GM19025 (cell line): ENCODE measurements around the gene TNFRSF9.
"Not testable (repeated sequence)": the region's sequence is repeated elsewhere in the genome, so short reads cannot be mapped to it uniquely, and the experiment has no call there.

Experiments used
- ATAC-seq: cut with Tn5 transposase; IDR thresholded peaks from one replicate; pipeline ENCODE4 v1.9.1; 2021; ENCODE audit warnings: mild to moderate bottlenecking, low read depth, moderate library complexity; ENCODE audit not compliant: unreplicated experiment

The TNFRSF9 gene

DNA sequence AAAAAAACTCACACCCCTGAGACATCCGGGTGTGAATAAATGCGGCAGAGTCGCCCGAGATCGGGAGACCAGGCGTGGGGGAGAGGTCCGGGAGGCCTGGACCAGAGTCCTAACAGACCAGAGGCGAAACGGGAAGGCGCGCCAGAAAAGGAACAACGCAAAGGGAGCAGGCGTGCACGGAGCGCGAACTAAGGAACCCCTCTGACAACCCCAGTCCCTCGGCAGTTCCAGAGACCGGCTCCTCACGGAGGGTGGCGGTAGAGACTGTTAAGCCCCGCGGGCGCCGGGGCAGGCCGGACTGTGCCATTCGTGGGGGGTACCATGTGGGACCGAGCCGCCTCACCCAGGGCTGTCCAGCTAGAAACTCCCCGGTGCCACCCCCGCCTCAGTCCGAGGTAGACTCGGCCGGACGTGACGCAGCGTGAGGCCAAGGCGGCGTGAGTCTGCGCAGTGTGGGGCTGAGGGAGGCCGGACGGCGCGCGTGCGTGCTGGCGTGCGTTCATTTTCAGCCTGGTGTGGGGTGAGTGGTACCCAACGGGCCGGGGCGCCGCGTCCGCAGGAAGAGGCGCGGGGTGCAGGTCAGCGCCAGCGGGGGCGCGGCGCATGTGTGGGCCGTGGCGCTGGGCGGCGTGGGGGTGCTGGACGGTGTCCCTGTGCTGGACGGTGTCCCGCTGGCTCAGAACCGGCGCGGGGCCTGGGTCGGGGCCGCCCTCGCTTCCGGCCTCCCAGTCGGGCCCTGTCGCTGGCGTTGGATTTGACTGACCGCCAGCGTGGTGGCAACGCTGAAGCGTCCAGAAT lies 20.8 kb upstream of the TNFRSF9 start, which contains the start of gene PARK7:
PARK7 (plus strand) TSS at position 496 of the 798 bp plus-strand sequence. CDS start 1,075 bp downstream, outside the sequence.
- peak; percentile 93 for ATAC-seq

- no peak for ATAC-seq
These were observed 20.2 kb upstream of the TNFRSF9 start for GRCh38 chr1:7960867-7961215.

DNA sequence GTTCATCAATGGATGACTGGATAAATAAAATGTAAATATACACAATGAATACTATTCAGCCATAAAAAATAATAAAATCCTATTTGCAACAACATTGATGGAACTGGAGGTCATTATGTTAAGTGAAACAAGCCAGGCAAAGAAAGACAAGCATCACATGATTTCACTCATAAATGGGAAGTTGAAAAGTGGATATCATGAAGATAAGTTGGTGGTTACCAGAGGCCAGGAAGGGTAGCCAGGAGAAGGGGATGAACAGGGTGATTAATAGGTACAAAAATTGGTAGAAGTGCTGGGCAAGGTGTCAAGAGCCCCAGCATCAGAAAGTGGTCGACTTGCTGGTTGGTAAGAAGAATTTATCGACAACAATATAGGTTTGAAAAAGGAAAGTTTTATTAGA lies 19.5 kb upstream of the TNFRSF9 start:
- no peak for ATAC-seq

GRCh38 chr1:7956218-7957032 lies 15.8 kb upstream of the TNFRSF9 start:
- ATAC-seq = no peak

- no peak for ATAC-seq
These were observed 14.0 kb upstream of the TNFRSF9 start for GRCh38 chr1:7954683-7955082.

- peak; percentile 94 for ATAC-seq
These were observed 13.4 kb upstream of the TNFRSF9 start for GRCh38 chr1:7953850-7954609.

DNA sequence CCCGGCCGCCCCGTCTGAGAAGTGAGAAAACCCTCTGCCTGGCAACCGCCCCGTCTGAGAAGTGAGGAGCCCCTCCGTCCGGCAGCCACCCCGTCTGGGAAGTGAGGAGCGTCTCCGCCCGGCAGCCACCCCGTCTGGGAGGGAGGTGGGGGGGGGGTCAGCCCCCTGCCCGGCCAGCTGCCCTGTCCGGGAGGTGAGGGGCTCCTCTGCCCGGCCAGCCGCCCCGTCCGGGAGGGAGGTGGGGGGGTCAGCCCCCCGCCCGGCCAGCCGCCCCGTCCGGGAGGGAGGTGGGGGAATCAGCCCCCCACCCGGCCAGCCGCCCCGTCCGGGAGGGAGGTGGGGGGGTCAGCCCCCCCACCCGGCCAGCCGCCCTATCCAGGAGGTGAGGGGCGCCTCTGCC lies 12.2 kb upstream of the TNFRSF9 start:
- not testable (repeated sequence) for ATAC-seq

GRCh38 chr1:7948960-7949359 lies 8.3 kb upstream of the TNFRSF9 start:
- no peak for ATAC-seq

GRCh38 chr1:7943251-7943650 lies 2.6 kb upstream of the TNFRSF9 start:
- ATAC-seq = no peak

- no peak for ATAC-seq
These were observed 1.7 kb upstream of the TNFRSF9 start for GRCh38 chr1:7942214-7942921.

GRCh38 chr1:7941437-7941793 lies 776 bp upstream of the TNFRSF9 start:
- ATAC-seq = no peak

DNA sequence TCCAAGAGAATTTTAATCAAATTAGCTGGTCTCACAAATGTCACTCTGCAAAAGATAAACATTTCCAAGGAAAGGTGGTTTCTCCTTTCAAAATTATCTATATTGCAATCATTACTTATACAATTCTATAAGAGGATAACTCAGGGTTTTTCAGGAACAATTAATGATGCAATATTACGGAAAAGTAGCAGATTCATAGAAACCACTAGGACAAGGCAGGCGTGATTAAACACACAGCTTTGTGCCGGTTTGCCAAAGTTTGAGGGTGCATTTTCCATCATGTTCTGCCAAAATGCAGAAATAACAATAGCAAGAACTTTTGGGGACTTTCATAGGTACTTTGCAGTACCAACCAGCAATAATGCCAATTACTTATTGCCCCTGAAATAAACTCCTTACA lies 605 bp downstream of the TNFRSF9 start:
- ATAC-seq = no peak

- ATAC-seq = no peak
These were observed 2.6 kb downstream of the TNFRSF9 start for GRCh38 chr1:7938070-7938469.

DNA sequence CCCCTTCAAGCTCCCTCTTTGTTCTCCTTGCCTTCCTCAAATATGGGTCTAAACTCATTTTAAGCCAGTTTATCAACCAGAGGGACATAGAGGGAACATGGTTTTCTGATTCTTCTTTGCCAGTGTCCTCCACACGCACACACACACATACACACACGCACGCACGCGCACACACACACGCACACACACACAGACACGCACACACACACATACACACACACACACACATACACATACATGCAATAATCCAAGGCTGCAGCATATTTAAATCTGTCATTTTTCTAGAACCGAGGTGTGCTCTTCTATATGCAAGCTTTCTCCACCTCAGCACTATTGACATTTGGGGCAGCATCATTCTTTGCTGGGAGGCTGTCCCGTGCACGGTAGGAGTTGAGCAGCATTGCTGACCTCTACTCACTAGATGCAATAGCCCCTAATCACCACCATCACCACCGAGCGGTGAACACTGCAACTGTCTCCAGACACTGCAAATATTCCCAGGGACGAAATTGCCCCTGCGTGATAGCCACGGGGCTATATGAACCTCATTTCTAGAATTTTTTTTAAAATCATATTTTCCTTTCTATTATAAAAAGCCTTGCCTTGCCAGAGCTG lies 8.0 kb downstream of the TNFRSF9 start:
- ATAC-seq = no peak

DNA sequence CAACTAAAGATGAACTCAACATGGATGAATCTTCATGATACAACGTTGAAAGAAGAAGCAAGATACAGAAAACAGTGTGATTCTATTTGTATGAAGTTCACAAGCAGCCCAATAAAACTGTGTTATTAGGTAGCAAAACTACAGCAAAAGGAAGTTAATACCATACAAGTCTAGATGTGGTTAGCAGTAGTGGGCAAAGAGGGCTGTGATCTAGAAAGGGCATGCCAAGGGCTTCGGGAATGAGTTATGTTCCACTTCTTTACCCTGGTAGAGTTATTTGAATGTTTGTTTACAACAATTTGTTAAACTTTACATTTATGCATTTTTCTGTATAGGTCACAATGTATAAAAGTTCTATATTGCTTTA lies 9.2 kb downstream of the TNFRSF9 start:
- no peak for ATAC-seq

DNA sequence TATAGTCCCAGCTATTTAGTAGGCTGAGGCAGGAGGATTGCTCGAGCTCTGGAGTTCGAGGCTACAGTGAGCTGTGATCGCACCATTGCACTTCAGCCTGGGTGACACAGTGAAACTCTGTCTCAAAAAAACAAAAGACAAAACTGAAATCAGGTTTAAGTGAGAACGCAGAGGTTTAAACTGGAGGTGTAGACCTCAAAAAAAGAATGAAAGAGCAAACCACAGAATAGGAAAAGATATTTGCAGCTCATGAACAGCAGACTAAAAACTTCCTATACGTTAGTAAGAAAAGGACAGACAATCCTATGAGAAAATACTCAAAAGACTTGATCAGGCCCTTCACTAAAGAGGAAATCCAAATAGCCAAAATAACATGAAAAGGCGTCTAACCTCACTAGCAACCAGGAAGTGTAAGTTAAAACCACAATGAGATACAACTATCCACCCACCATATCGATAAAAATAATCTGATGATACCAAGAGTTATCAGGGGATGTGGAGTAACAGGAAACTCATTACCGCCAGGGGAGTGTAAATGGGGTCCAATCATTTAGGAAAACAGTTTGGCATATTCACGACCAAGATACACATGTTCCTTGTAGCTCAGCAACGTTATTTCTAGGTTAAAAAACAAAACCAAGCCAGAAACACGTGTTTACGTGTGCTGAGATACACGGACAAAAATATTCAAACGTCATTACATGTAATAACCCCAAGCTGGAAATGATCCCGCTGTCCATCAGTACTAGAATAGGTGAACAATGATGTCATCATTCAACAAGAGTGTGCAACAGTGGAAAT lies 9.8 kb downstream of the TNFRSF9 start:
- ATAC-seq = no peak

DNA sequence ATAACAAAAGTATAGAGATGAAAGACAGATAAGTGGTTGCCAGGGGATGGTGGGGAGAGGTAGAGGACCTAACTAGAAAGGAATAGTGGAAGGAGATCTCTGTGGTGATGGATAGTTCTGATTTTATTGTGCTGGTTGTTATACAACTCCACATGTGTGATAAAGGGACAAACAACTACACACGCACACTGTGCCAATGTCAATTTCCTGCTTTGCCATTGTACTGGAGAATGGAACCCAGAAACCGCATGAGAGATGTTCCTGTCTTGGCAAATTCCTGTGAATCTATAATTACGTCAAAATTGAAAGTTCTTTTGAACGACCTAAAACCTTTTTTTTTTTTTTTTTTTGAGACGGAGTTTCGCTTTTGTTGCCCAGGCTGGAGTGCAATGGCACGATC lies 11.0 kb downstream of the TNFRSF9 start:
- no peak for ATAC-seq

- no peak for ATAC-seq
These were observed 12.4 kb downstream of the TNFRSF9 start for GRCh38 chr1:7928247-7928646.

GRCh38 chr1:7927061-7927460 lies 13.6 kb downstream of the TNFRSF9 start:
- ATAC-seq = not testable (repeated sequence)
